RWPE2 (cell line): Measurements from ENCODE around the gene CFAP97D2.
A peak's percentile ranks its signal among the peaks of the same experiment; 100 is the strongest.

Experiments used
- ATAC-seq: fragments of 200-7000 bp; cut with Tn5 transposase; 3 replicates; pipeline ENCODE4 v1.9.1; 2021; ENCODE audit warnings: low read depth
- DNase-seq: peaks from one replicate; pipeline ENCODE4 v3.0.0-alpha.2; 2020; ENCODE audit warnings: low spot score
- H3K27ac ChIP-seq: fragments of 450-650 bp; 2 replicates; pipeline ENCODE4 v1.5.1; 2017; ENCODE audit warnings: mild to moderate bottlenecking; ENCODE audit not compliant: poor library complexity, severe bottlenecking
- H3K27me3 ChIP-seq: fragments of 250-450 bp; sonication (Bioruptor Pico); 2 replicates; pipeline ENCODE4 v1.5.1; 2021; ENCODE audit warnings: mild to moderate bottlenecking, moderate library complexity; ENCODE audit not compliant: insufficient read depth, poor library complexity, severe bottlenecking
- H3K36me3 ChIP-seq: fragments of 250-450 bp; sonication (Bioruptor Pico); 2 replicates; pipeline ENCODE4 v1.5.1; 2020; ENCODE audit warnings: low read depth, mild to moderate bottlenecking, moderate library complexity
- H3K4me1 ChIP-seq: fragments of 250-450 bp; sonication (Bioruptor Pico); 2 replicates; pipeline ENCODE4 v1.5.1; 2021; ENCODE audit warnings: mild to moderate bottlenecking, moderate library complexity; ENCODE audit not compliant: insufficient read depth, poor library complexity, severe bottlenecking
- H3K4me3 ChIP-seq: fragments of 250-450 bp; sonication (Bioruptor Pico); 2 replicates; pipeline ENCODE4 v1.5.1; 2021; ENCODE audit warnings: mild to moderate bottlenecking, moderate library complexity; ENCODE audit not compliant: severe bottlenecking
- H3K9me3 ChIP-seq: fragments of 250-450 bp; sonication (Bioruptor Pico); 2 replicates; pipeline ENCODE4 v1.5.1; 2021; ENCODE audit warnings: mild to moderate bottlenecking, moderate library complexity; ENCODE audit not compliant: severe bottlenecking
- CTCF ChIP-seq: fragments of 450-650 bp; IDR thresholded peaks from one replicate; pipeline ENCODE4 v1.5.1; 2017; ENCODE audit warnings: mild to moderate bottlenecking, moderate library complexity; ENCODE audit not compliant: poor library complexity, severe bottlenecking

The CFAP97D2 gene

GRCh38 chr13:114166381-114167131 is 12.5 kb upstream of the CFAP97D2 start:
- Histone ChIP-seq H3K4me1 (no peaks in the 10 kb centered on the region), H3K27me3 (no peaks in the 10 kb centered on the region), H3K27ac (no peak overlapping the region), H3K9me3 (no peaks in the 10 kb centered on the region), H3K36me3 (no peaks in the 10 kb centered on the region), H3K4me3 (no peak overlapping the region)
- ATAC-seq (no peak), DNase-seq (peak; percentile 34)
- TF ChIP-seq CTCF, result no peak

GRCh38 chr13:114167426-114167825 is 11.6 kb upstream of the CFAP97D2 start:
- Histone ChIP-seq H3K9me3 (no peaks in the 10 kb centered on the region), H3K4me3 (no peak overlapping the region), H3K27me3 (no peaks in the 10 kb centered on the region), H3K27ac (no peak overlapping the region), H3K36me3 (no peaks in the 10 kb centered on the region), H3K4me1 (no peaks in the 10 kb centered on the region)
- no peak for TF ChIP-seq CTCF
- DNase-seq (no peak), ATAC-seq (no peak)

GRCh38 chr13:114167885-114168284 is 11.2 kb upstream of the CFAP97D2 start:
- Histone ChIP-seq H3K27me3 (no peaks in the 10 kb centered on the region), H3K27ac (no peak overlapping the region), H3K4me3 (no peak overlapping the region), H3K4me1 (no peaks in the 10 kb centered on the region), H3K9me3 (peaks cover 1% of the 10 kb centered on the region), H3K36me3 (no peaks in the 10 kb centered on the region)
- no peak for DNase-seq
- no peak for ATAC-seq
- TF ChIP-seq CTCF, result no peak

GRCh38 chr13:114173272-114173671 is 5.8 kb upstream of the CFAP97D2 start:
- Histone ChIP-seq H3K36me3 (no peaks in the 10 kb centered on the region), H3K27me3 (no peaks in the 10 kb centered on the region), H3K9me3 (peaks cover 3% of the 10 kb centered on the region), H3K4me3 (no peak overlapping the region), H3K27ac (no peak overlapping the region), H3K4me1 (no peaks in the 10 kb centered on the region)
- DNase-seq (no peak), ATAC-seq (no peak)
- no peak for TF ChIP-seq CTCF

- no peak for TF ChIP-seq CTCF
Measured at GRCh38 chr13:114173745-114174144, 5.3 kb upstream of the CFAP97D2 start.

More at GRCh38 chr13:114173745-114174144, 5.3 kb upstream of the CFAP97D2 start:
- H3K4me1 ChIP-seq, result no peaks in the 10 kb centered on the region
- ATAC-seq (no peak), DNase-seq (no peak)
- H3K27me3 ChIP-seq, result no peaks in the 10 kb centered on the region
- no peaks in the 10 kb centered on the region for H3K36me3 ChIP-seq
- H3K27ac ChIP-seq, result no peak overlapping the region
- H3K9me3 ChIP-seq, result peaks cover 3% of the 10 kb centered on the region
- H3K4me3 ChIP-seq, result no peak overlapping the region
